ACC112 (cell line): ENCODE measurements around the gene RNF222.
"Not testable (repeated sequence)": the region's sequence is repeated elsewhere in the genome, so short reads cannot be mapped to it uniquely, and the experiment has no call there.

Source experiments
- H2AFZ ChIP-seq: fragments of 200-600 bp; sonication (generic); one replicate; pipeline ENCODE4 v1.6.0; 2017; ENCODE audit warnings: antibody characterized with exemption, low read length; ENCODE audit not compliant: unreplicated experiment
- H3K27ac ChIP-seq: fragments of 200-600 bp; sonication (generic); 2 replicates; pipeline ENCODE4 v1.5.1; 2014; ENCODE audit warnings: low read depth, mild to moderate bottlenecking, antibody characterized with exemption, low read length, moderate library complexity
- H3K27me3 ChIP-seq: fragments of 200-600 bp; sonication (generic); 2 replicates; pipeline ENCODE4 v1.6.1; 2014; ENCODE audit warnings: mild to moderate bottlenecking, antibody characterized with exemption, low read length, moderate library complexity, mixed read lengths; ENCODE audit not compliant: insufficient read depth
- H3K36me3 ChIP-seq: fragments of 200-600 bp; sonication (generic); 2 replicates; pipeline ENCODE4 v1.6.1; 2016; ENCODE audit warnings: mild to moderate bottlenecking, antibody characterized with exemption, low read length, moderate library complexity, mixed read lengths; ENCODE audit not compliant: insufficient read depth
- H3K4me1 ChIP-seq: fragments of 200-600 bp; sonication (generic); one replicate; pipeline ENCODE4 v1.6.1; 2016; ENCODE audit warnings: low read length, mixed read lengths; ENCODE audit not compliant: insufficient read depth, unreplicated experiment, control insufficient read depth
- H3K4me3 ChIP-seq: fragments of 200-600 bp; sonication (generic); 2 replicates; pipeline ENCODE4 v1.5.1; 2014; ENCODE audit warnings: mild to moderate bottlenecking, low read depth, low read length
- H3K79me2 ChIP-seq: fragments of 200-600 bp; sonication (generic); one replicate; pipeline ENCODE4 v1.6.0; 2016; ENCODE audit warnings: low read length; ENCODE audit not compliant: control insufficient read depth, unreplicated experiment, insufficient read depth

RNF222 gene

DNA sequence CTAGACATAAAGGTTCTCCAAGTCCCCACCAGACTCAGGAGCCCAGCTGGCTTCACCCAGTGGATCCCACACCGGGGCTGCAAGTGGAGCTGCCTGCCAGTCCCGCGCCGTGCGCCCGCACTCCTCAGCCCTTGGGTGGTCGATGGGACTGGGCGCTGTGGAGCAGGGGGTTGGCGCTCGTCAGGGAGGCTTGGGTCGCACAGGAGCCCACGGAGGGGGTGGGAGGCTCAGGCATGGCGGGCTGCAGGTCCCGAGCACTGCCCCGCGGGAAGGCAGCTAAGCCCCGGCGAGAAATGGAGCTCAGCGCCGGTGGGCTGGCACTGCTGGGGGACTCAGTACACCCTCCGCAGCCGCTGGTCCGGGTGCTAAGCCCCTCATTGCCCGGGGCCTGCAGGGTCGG lies 50.6 kb downstream of the RNF222 start:
- H3K36me3 ChIP-seq, H3K27ac ChIP-seq, H3K4me3 ChIP-seq, H2AFZ ChIP-seq, H3K79me2 ChIP-seq, H3K4me1 ChIP-seq: not testable (repeated sequence)
- H3K27me3 ChIP-seq: peaks cover 26% of the 10 kb centered on the region

- no peak overlapping the region for H2AFZ ChIP-seq
- H3K36me3 ChIP-seq: no peaks in the 10 kb centered on the region
- no peaks in the 10 kb centered on the region for H3K4me1 ChIP-seq
- no peak overlapping the region for H3K27ac ChIP-seq
- no peak overlapping the region for H3K4me3 ChIP-seq
- H3K27me3 ChIP-seq: peaks cover 26% of the 10 kb centered on the region
- H3K79me2 ChIP-seq: no peaks in the 10 kb centered on the region
These were observed 51.5 kb downstream of the RNF222 start for GRCh38 chr17:8345951-8346665.

DNA sequence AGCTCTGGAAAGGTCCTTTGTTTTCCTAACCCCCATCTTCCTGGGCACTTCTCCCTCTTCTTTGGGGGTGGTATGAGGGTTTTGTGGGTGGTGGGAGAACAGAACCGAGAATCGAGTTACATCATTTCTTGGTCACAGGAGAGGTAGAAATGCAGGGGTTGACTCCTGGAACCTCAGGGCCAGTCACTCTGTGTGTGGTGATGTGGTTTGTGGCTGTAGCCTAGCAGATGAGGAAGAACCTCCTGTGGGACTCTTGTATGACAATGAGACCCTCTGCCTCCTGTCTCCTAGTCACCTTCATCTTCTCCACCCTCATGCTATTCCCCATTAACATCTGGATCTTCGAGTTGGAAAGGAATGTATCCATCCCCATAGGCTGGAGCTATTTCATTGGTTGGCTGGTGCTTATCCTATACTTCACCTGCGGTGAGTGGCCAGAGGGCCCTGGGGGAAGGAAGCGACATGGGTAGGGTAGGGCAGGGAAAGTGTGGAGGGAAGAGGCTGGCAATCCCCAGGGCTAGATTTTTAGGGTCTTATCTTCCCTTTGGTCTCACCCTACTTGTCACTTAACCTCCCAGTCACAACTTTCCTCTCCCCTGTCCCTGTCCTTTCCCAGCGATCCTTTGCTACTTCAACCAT lies 52.5 kb downstream of the RNF222 start:
- Histone ChIP-seq H3K4me3 (no peak overlapping the region), H3K79me2 (no peaks in the 10 kb centered on the region), H3K27ac (no peak overlapping the region), H3K27me3 (peaks cover 26% of the 10 kb centered on the region), H3K36me3 (no peaks in the 10 kb centered on the region), H3K4me1 (no peaks in the 10 kb centered on the region), H2AFZ (no peak overlapping the region)

DNA sequence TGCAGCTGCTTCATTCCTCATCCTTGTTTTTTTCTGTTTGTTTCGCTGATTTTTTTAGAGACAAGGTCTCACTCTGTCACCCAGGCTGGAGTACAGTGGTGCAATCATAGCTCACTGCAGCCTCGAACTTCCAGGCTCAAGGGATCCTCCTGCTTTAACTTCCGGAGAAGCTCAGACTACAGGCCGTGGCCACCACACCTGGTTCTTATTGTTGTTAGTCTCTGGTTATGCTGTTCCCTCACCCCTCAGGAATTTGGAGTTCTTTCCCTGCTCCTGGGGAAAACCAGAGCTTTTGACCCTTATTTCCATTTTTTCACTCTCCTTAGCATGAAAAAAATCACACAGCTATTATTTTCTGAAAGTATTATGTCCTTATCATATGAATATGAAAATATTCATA lies 56.2 kb downstream of the RNF222 start:
- Histone ChIP-seq H3K27ac (no peak overlapping the region), H3K79me2 (no peaks in the 10 kb centered on the region), H2AFZ (no peak overlapping the region), H3K4me1 (peaks cover 7% of the 10 kb centered on the region), H3K27me3 (peaks cover 17% of the 10 kb centered on the region), H3K4me3 (no peak overlapping the region), H3K36me3 (no peaks in the 10 kb centered on the region)
